Activated CD8-positive, alpha-beta memory T cell treated with anti-CD3 and anti-CD28 coated beads for 48 hours (primary cell): ENCODE results near the gene TRIM52.

Source experiments
- DNase-seq, 3 experiments: peaks; one replicate each; pipeline ENCODE4 v3.0.0-alpha.2; 2020; ENCODE audit warnings: low read depth in 2 of 3, low spot score in 2 of 3

TRIM52 gene

DNA sequence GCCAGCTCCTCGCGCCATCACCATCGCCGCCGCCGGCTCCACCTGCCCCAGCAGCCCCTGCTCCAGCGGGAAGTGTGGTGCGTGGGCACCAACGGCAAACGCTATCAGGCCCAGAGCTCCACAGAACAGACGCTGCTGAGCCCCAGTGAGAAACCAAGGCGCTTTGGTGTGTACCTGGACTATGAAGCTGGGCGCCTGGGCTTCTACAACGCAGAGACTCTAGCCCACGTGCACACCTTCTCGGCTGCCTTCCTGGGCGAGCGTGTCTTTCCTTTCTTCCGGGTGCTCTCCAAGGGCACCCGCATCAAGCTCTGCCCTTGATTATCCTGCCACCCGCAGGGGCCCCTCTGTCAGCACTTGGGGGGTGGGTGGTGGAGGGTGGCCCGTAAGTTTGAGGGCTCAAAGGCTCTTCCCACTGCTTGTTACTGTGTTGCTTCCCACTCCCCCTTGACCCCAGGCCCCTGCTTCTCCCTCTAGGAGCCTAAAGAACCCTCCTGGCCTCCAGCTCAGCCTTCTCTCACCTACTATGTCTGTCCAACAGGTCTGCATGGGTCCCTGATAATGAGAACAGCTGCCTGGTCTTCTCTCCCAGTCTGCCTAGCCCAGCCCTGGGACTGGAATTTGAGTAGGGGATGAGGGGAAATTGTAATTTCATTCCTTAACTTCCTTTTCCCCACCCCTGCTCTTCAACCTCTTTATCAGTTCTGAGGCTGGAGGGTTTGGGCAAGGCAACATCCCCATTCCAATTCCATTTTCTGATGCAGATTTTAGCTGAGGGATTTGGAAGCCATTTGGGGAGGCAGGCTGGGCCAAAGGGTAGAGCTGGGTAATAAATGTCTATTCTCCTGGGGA, 26.3 kb downstream of the TRIM52 start:
- no peak for DNase-seq

DNA sequence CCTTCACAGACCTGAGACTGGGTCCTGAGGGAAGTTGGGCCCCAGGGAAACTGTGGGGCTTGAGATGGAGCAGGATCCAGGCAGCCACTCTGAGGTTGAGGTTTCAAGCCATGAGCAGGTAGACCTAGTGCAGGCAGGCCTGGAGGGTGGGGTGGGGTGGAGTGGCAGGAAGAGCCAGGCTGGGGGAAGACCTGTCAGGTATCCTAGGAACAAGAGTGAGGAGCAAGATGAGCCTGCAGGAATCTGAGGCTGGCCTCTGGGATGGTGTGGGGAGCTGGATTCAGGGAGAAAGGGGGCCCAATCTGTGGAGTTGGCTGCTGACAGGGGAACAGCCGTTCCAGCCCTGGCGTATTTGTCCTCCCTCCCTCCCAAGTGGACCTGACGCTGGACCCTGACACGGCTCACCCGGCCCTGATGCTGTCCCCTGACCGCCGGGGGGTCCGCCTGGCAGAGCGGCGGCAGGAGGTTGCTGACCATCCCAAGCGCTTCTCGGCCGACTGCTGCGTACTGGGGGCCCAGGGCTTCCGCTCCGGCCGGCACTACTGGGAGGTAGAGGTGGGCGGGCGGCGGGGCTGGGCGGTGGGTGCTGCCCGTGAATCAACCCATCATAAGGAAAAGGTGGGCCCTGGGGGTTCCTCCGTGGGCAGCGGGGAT, 27.0 kb downstream of the TRIM52 start:
- DNase-seq, result no peak

DNA sequence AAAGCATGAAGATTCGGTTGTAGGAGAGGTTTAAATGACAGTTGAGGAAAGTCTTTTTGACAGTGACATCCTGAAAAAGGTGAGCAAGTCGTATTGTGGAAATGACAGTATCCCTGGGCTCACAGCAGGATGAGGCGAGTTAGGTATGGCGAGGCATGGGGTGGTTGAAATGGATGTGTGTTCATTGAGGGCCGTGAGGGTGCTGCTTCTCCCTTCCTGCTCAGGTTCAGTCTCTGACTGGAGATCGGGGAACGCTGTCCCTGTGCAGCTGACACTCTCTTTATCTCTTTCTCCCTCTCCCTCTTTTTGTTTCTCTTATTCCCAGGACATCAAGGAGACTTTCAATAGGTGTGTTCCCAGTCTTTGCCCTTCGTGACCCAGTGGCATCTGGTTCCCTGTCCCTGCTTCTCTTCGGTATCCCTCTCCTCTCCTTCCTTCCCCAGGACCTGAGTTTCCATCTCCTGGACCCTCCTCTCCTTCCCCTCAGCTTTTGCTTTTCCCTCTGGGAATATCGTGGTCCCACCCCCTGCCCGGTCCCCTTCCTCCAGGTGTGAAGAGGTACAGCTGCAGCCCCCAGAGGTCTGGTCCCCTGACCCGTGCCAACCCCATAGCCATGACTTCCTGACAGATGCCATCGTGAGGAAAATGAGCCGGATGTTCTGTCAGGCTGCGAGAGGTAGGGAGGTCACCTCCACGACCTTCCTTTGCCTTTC, 27.7 kb downstream of the TRIM52 start:
- DNase-seq, result no peak

DNA sequence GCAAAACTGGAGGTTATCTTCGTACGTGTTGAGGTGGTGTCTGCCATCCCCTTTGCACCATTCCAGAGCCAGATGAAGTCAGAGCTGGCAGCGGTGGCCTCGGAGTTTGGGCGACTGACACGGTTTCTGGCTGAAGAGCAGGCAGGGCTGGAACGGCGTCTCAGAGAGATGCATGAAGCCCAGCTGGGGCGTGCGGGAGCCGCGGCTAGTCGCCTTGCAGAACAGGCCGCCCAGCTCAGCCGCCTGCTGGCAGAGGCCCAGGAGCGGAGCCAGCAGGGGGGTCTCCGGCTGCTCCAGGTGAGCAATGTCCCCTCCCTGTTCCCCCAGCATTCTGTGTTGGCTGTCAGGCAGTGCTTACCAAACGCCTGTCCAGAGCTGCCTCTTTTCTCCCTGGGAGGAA, 28.4 kb downstream of the TRIM52 start:
- DNase-seq, result no peak

DNA sequence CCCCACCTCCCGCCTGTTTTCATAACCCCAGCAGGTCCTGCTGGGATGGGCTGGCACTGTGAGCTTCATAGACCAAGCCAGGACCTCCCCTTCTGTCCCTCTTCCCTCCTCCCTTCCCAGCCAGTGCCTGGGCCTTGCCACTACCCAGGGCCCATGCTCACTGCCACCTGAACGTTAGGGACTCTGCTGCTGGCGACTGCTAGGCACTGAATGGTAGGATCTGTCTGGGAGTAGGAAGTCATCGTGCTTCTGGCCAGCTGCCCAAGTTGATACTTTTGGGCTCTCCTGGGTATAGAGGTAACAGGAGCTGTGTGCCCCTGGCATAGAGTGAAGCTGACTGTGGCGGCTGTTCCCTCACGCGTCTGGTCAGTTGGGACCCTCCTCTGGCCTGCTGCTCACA, 29.5 kb downstream of the TRIM52 start:
- DNase-seq, result no peak

DNA sequence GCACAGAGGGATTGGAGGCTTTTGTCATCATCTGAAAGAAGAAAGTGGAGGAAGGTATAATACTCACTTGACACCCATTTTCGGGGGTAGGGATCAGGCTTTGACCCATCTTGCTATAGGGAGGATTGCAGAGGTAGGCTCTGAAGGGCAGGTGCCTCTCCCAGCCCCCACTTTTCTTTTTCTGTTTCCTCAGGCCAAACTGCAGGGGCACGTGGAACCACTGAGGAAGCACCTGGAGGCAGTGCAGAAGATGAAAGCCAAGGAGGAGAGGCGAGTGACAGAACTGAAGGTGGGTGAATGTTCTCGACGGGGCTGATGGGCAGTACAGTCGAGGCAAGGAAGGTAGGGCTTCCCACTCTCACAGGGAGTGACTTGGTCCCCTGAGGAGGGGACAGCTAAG, 30.4 kb downstream of the TRIM52 start:
- DNase-seq, result no peak

DNA sequence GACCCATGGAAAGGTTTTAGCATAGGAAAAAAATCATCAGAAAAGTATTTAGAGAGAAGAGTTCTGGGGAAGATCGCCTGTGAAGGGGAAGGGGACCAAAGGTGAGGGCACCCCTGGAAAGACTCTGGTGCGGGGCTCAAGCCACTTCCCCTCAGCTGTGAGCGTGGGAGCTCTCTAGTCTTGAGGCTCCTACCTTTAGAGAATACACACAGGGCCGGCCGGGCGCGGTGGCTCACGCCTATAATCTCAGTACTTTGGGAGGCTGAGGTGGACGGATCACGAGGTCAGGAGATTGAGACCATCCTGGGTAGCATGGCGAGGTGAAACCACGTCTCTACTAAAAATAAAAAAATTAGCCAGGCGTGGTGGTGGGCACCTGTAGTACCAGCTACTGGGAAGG, 30.9 kb downstream of the TRIM52 start:
- DNase-seq, result no peak

DNA sequence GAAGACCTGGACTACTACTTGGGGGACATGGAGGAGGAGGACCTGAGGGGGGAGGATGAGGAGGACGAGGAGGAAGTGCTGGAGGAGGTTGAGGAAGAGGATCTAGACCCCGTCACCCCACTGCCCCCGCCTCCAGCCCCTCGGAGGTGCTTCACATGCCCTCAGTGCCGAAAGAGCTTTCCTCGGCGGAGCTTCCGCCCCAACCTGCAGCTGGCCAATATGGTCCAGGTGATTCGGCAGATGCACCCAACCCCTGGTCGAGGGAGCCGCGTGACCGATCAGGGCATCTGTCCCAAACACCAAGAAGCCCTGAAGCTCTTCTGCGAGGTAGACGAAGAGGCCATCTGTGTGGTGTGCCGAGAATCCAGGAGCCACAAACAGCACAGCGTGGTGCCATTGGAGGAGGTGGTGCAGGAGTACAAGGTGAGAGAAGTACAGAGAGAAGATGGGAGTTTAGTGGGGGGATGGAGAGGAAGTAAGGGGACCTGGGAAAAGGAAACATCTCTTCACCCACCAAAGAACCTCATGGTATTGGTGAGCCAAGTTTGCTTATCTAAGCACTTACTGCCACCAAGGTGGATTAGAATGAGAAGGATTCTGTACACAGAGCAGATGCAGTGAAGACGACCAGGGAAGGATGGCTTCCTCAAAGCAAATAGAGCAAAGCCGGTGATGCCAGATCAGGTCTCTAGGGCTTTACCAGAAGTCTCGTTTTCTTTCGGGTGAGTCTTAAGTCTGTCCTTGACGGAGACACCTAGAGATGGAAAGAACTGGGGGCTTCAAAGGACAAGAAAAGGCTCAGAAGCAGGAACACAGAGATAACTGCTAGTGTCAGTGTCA, 36.3 kb downstream of the TRIM52 start:
- DNase-seq, result no peak

DNA sequence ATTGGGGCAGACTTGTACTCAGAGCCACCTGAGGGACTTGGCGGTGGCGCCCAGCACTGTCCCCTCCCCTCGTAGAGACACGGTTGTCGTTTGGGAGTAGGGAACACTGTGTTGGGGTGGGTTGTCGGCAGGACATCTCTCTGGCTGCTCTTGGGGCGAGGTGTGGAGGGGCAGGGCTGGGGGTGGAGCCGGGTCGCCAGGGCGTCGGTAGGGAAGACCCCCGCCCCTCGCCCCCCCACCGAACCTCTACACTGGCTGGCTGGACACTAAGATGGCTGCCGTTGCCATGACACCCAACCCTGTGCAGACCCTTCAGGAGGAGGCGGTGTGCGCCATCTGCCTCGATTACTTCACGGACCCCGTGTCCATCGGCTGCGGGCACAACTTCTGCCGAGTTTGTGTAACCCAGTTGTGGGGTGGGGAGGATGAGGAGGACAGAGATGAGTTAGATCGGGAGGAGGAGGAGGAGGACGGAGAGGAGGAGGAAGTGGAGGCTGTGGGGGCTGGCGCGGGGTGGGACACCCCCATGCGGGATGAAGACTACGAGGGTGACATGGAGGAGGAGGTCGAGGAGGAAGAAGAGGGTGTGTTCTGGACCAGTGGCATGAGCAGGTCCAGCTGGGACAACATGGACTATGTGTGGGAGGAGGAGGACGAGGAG, 37.1 kb downstream of the TRIM52 start:
- no peak for DNase-seq

DNA sequence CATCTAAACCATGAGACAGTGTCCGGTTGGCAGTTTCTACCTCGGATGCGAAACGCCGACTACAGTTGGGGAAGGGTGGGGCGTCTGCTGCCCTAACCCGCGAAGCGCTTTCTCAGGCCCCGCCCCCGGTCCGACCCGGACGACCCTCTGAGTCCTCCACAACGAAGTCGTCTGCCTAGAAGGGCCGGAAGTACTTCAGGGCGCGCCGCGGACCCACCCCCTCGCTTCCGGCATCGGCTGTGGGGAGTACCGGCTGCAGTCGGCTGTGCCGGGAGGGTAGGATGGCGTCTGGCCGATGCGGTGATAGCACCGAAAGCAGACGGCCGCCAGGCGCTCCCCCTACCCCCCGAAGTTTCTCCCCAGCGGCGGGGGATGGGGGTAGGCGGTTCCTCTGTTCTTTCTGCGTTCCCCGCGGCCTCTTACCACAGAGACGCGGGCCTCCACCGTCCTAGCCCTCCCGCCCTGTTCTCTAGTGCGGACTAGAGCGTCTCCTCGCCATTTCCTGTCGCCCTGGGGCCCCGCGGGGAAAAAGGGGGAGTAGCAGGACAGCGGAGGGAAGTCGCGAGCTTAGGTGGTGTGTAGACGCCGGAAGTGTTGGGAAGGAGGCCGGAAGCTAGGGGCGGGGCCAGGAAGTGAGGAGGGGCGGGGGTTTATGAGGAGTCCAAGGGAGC, 37.8 kb downstream of the TRIM52 start, which contains the start of gene TRIM41:
Gene TRIM41 (plus strand): TSS at position 224 of the 671 bp plus-strand sequence. CDS start 719 bp downstream, outside the sequence.
- peak in 2 of 3 experiments; percentile 94 to 97 for DNase-seq

DNA sequence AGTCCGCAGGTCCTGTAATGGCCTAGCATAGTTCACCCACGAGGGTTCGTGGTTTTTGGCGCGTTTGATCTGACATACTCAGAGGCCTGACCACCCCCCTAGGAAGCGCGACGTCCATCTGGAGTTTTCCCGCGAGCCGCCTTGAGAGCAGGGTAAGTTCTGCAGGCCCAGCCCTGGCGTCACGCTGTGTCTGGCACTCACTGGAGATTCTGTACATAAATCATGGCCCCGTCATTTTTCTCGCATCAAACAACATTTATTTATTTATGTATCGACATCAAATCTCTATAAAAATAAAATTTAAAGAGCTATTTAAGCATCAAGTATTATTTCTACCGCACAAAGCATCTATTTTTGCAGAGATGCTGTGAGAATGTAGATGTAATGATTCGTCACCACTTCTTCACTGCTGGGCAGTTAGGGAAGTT, 38.3 kb downstream of the TRIM52 start:
- DNase-seq, result no peak

DNA sequence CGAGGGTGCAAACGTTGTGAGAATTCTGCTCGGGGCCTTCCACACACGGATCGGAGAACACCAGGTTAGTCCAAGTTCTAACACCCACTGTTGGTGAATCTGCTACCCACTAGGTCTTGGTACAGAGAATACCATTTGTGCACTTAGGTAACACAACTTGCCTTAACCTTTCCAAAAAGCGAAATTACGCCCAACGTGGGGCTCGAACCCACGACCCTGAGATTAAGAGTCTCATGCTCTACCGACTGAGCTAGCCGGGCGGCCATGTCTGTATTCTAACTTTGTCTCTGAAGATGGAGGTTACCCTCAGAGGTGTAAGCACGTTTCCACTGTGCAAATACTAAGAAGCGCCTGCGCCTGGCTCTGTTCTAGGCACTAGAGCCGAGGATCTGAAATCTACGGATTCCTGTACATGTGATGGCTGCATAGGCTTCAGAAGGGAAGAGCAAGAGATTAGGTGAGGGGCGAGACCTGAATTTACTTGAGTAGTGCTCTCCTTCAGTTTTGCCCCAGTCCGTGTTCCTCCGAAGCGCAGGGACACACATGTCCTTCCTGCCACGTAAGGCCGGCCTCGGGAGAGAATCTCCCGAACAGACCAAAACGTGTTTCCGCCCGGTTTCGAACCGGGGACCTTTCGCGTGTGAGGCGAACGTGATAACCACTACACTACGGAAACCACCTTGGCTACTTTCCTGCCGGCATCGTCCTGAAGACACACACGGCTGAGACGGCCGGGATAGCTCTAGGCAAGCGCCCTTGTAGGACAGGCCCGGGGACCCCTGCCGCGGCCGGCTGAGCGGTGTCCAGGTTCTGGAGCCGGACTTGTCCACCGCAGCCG, 38.9 kb downstream of the TRIM52 start:
- DNase-seq, result peak; percentile 91 to 100 (median 100)

DNA sequence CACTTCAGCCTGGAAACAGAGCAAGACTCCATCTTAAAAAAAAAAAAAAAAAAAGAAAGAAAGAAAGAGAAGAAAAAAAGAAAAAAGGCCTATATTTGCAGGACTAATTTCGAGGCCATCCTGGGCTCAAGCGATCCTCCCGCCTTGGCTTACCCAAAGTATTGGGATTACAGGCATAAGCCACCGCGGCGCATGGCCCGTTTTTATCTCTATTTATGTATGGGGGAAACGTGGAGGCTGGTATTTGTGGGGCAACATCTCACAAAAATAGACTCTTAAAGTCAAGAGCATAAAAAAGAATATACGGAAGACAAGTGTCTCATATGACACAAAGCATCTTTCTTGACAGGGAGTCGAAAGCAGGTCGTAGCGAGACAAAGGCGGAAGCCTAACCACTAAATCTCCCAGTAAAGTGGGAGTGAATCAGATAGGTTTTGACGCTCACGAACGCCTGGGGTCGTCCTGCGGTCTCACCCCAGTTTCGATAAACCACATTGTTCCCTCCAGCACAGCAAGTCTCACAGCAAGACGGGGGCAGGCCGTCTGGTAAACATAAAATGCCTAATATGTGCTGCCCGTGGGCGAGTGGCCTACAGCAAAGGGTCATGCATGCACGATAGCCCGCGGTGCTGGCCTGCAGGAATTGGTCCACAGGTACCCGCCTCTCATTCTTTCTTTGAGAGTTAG, 39.7 kb downstream of the TRIM52 start:
- no peak for DNase-seq

DNA sequence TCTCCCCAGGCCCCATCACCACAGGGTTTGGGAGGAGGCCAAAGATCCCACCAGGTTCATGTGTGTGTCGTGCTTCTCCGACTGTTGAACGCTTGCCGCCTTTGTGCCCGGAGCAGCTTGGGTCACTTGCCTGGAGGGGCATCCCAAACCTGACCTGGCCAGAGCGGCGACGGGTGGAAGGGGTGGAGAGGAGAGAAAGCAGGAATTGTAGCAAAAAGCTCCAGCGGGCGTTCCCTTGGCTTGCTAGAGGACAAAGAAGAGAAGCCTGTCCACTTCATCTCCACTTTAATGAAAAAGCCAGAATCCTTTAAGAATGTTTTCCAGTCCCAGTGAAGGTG, 40.8 kb downstream of the TRIM52 start:
- DNase-seq, result no peak

DNA sequence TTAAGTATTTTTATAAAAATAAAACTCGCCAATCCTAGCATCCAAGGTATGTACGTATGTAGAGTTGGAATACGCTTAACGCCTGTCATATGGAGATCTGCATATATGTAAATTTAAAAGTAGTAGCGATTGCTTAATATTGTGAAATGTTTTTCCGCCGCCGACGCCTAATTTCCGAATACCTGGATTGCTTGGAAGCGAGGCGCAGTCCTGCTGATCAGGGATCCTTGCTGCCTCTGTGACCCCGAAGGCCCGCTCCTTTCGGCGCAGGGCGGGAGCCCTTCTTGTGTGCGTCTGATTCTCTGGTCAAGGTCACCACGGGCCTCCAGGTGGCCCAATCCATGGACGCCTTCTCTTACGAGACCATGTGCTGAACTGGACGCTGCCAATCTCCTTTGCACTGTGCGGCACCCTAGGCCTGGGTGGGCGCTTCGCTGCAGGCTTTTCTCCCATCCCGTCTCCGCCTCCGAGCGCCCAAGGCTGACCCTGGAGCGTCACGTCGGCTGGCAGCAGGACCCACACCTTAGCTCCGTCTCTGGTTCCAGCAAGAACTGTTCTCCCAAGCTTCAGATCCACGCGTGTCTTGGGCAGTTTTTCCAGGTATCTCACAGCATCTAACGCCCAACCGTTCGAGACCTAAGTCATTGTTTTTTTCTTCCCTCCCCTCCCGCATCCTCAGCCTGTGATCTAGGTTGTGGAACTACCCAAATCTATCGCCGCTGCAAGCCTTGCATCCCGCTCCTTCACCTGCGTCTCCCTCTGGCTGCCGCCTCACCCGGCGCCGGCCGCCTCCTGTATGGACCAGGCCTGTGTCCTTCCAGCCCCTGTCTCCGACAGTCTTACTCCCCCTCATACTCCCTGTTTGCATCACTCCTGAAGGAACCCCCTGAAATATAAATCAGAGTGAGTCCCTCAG, 41.4 kb downstream of the TRIM52 start:
- DNase-seq, result no peak

DNA sequence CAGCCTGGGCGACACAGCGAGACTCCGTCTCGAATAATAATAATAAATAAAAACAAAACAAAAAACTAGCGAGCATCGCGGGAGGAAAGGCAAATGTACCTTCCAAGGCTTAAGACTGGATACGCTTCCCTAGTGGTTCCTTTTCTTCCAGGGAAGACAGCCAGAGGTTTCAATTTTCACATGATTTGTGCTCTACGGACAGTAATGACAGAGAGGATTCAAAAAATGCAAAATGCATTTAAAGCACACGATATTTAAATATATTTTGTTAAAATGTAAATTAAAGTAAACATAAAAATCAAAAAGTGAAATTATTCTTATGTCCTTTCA, 42.2 kb downstream of the TRIM52 start:
- DNase-seq, result no peak

DNA sequence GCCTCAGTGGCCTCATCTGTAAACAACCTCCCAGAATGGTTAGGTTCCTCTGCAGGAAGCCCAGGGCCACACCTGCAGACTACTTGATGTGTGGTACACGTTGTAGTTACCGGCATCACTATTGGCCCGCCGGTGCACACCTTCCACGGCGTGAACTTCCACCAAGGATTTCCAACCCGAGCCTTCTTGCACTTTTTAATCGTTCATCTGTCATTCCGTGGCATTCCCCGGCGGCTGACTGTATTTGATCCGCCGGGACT, 43.2 kb downstream of the TRIM52 start:
- no peak for DNase-seq
